Central memory CD4-positive, alpha-beta T cell (primary cell): ENCODE data around the gene NFAM1.

ENCODE experiments used
- DNase-seq: peaks from one replicate; pipeline ENCODE4 v3.0.0; 2022

The NFAM1 gene

DNA sequence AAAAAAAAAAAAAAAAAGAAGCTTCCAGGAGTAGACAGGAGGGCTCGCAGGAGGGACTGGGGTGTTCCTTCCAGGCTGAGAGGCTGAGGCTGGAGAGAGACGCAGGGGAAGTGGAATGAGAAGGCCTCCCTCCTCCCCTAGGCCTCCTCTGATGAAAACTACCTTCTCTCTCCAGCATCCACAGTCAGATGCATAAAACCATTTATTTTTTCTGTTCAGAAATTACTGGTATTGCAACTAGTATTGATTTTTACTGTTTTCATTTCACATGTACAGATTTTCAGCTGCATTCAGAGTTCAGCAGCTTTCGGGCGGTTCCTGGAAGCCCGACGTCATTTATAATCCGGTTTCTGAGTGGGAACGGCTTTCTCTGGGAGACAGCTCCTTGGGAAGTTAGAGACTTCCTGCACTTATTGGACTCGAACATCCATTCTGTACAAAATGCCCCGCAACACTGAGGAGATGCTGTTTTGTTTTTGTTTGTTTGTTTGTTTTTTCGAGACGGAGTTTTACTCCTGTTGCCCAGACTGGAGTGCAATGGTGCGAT lies 6.9 kb upstream of the NFAM1 start:
- DNase-seq, result no peak

DNA sequence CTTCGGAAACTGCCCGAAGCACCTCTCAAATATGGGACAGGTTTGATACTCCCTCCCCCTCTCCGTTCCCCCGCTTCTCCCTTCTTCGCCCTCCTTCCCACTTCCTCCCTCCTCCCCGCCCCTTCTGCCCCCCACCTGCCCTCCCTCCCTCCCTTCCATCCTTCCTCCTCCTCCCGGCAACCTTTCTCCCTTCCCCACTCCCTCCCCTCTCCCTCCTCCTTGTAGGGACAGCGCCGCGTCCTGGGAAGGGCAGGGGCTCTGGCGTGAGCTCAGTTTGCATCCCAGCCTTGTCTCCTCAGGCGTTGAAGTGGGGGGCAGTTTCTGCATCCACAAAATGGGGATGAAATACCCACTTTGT lies 6.1 kb upstream of the NFAM1 start:
- DNase-seq, result no peak

DNA sequence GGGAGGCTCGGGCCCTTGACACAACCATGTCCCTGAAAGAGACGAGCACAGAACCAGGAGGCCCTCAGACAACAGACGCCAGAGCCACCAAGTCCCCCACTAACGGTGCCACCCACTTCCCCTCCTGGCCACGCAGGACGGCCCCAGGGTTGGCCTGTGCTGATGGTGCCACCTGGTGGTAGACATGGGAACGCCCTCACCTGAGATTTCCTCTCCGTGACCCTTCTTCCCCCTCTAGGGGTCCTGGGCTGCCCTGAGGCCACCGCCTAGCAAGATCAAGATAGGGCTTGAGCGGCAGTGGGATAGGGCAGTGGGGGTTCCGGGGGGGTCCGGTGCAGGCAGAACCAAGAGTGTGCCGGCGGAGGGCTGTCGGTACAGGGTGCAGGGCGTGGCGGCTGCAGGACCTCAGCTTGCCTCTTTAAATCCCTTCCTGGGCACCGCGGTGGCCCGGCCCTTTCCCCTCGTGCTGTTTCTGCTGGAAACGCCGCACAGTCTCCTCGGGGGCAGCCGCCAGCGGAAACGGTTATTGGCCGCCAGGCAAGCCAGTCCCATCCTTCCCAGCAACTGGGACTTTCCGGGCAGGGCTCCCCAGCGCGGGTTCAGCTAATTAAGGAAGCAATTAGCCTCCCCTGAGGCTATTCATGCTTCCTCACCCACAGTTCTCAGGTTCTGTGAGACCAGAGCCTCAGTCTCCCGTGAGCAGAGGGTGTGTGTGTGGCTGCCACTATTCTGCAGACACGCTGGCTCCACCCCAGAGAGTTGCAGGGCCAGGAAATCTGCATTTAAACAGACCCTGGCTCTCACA lies 5.5 kb upstream of the NFAM1 start:
- DNase-seq, result peak; percentile 78

DNA sequence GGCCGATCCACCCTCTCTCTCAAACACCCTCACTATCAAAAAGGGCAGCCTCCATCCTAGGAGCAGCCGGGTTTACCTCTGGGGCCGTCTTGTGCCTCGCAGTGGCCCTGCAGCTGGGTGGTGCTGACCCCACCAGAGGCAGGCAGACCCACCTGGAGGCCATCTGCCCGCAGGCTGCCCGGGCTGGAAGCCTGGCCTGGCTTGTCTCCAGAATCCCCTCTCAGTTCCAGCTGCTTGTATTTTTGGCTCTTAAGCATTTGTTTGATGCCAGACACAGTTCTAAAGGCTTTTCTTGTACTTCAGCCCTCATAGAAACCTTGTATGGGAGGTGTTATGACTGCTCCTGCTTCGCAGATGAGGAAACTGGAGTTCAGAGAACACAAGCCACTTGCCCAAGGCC lies 4.2 kb upstream of the NFAM1 start:
- DNase-seq, result no peak

DNA sequence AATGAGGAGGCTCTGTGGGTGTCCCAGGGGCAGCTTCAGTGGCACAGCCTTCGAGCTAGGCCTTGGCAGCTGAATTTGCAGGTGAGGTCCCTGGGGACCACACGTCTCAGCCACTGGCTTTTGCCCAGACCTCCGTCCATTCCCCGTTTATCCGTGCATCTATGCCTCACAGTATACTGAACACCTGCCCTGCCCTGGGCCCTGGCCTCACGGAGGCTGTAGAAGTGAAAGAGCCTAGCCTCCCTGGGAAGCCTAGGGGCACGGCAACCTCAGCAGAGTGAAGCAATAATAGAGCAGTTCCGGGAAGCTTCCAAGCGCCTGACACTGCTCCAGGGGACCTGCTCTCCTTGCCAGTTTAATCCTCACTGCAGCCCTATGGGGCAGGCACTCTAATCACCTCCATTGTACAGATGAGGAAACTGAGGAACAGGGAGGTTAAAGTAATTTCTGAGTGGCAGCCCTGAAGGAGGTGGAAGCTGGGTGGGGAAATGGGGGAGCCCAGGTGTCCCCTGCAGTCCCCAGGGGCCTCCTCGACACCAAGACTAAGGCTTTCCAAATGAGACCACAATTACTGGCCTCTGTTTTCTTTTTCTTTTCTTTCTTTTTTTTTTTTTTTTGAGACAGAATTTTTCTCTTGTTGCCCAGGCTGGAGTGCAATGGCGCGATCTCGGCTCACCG lies 2.7 kb upstream of the NFAM1 start:
- no peak for DNase-seq

DNA sequence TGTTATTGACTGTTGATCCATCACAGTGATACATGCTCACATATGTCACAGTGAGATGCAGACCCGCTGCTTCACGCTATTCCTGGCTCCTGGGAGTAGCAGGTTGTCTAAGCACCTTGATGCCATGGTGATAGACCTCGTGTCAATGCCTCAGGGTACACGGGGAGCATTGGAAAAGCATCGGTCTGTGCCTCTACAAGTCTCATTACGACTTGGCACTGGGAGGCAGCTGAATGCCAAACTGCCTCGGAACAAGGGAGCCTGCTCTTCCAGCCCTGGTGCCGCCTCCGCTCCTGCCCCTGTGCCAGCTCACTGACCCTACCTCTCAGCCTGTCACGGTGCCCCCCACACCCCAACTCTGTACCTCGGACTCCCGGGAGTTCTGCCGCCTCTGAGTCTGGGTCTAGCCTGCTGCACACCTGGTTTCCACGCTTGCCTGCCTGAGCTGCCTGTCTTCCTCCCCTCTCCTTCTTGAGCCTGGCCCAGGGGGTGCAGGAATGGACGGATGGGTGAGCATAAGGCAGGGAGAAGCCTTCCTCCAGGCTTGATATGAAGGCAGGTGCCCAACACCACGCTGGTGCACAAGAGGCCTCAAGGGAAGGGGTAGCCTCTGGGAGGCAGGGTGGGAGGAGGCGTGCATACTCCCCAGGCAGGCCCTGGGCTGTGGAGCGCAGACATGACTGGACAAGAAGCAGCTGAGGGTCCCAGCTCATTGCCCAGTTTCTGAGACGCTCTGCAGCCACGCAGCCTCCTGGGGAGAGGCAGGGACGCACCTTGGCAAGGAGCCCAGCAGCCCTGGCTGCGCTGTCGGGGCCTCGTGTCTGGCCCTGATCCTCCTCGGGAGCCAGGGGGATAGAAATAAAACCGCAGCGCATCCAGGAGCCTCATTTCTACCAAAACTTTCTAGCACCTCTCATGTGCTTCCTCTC lies 1.8 kb upstream of the NFAM1 start:
- DNase-seq, result no peak

DNA sequence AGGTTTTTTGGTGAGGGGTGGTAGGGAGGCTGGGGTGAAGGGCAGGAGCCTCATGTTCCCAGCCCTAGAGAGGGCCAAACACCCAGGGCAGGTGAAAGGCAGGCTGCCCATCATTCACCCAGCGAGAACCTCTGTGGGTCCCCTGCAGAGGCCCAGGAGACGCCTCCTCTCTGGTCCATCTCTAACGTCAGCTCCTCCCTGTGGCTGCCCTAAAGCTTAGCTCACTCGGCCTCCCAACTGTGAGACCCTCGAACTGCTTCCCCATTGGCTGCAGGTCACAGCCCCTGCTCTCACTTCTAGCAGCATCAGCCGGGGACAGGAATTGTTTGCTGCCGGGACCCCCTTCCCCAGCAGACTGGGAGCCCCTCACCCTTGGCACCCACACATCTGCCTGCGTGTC lies 615 bp upstream of the NFAM1 start:
- no peak for DNase-seq

DNA sequence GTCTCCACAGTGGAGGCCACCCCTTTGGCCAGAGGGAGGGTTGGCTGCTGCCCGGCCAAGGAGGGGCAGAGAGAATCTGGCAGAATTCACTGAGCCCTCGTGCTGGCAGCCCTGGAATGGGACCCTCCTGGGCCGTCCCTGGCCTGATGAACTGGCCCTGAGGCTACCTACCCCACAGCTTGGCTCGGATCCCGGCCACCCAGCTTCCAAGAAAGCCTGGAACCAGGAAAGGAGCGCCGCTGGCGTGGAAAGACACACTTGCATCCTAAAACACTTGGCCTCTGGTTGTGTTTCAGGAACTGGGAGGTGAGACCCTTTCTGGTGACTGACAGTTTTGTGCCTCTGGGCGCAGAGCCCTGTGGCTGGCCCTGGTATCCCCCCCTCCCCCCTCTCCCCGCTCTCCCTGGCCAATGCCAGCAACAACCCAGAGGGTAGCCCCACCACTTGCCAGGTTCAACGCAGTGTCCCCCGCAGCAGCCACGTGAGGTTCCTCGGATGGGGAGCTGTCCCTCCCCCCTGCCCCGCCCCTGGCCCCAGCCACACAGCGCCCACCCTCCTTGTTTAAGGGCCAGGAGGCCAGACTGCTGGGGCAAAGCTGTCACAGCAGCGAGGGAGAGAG lies 693 bp downstream of the NFAM1 start:
- DNase-seq, result no peak

DNA sequence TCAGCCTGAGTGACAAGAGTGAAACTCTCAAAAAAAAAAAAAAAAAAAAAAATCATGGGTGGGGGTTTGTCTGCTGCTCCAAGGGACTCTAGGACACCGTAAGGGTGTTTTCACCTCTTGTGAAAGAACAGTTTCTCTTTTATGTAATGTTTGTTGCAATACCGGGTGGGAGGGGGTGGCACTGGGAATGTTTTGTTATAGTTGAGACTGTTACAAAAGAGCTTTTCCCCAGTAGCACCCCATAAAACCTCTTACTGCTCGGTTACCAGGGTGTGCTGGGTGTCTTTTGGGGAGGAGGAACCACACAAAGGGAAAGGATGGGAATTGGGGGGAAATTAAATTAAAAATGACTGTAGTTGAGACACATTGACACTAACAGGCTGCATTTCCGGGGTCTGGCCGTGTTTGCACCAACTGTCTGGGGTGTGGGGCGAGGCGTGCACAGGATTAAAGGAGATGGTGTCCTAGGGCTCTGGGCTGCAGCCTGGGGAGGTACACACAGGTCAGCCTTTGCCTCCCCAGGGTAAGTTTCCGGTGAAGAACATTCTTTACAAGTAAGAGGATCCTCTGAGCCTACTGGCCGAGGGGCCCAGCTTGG lies 1.6 kb downstream of the NFAM1 start:
- no peak for DNase-seq

DNA sequence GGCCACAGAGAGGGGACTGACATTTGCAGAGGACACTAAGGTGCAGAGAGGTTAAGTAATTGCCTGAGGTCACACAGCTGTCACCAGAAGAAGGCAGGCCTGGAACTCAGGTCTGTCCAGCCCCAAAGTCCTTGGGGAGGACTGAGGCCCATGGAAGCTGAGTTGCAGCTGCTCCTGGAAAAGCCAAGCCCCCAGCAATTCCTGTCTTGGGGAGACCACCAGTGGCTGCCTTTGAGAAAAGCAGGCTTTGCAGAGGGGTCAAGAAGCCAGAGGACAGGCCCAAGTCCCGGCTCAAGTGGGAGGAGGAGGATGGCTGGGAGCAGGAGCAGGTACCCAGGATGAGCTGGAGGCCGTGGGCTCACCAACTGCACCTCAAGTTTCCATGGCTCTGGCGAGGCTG lies 3.4 kb downstream of the NFAM1 start:
- DNase-seq, result no peak

DNA sequence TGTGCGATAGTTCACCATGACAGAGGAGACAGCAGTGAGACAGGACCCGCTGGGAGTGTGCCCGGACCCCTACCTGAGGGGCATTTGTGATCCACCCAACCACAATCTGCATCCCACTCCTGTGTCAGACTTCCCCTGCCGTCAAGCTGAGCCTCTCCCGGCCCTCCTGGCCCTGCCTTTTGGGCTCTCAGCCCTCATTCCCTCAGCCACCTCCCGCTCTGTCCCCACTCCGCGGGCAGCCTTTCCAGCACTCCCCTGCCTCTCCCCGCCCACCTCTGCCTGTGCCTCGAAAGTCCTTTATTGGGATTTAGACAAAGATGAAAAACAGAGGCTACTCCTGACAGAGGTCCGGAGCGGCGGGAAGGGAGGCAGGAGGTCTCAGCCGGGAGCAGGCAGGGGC lies 4.2 kb downstream of the NFAM1 start:
- no peak for DNase-seq

DNA sequence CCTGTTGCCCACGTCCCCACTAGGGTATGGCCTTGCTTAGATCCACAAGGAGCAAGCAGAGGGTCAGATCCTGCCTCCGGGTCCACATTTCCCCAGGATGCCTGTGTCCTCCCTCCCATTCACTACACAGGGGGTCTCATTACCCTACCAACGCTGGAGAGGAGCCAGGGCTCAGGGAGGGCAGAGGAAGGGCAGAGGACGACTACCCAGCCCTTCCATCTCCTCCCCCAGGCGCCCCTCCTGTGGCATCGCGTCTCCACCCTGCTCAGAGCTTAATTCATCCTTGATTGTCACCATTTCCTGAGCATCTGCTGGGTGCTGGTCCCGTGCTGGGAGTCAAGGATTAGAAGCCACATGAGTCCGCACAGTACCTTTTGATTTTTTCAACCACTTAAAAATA lies 5.0 kb downstream of the NFAM1 start:
- DNase-seq, result no peak

DNA sequence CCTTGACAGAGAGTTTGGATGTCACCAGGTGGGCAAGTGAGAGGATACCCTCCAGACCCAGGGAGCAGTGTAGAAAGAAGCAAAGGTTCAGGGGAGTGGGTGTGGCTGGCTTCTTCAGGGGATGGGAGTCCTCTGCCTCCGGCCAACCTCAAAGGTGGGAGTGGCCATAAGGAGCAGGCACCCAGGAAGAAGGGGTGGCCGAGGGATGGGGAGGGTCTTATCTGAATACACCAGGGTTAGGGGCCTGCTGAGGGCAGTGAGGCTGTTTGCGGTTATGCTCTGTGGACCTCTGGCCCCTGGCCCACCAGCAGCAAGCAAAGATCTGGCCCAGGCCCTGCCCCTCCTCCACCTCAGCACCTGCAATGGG lies 6.2 kb downstream of the NFAM1 start:
- no peak for DNase-seq

DNA sequence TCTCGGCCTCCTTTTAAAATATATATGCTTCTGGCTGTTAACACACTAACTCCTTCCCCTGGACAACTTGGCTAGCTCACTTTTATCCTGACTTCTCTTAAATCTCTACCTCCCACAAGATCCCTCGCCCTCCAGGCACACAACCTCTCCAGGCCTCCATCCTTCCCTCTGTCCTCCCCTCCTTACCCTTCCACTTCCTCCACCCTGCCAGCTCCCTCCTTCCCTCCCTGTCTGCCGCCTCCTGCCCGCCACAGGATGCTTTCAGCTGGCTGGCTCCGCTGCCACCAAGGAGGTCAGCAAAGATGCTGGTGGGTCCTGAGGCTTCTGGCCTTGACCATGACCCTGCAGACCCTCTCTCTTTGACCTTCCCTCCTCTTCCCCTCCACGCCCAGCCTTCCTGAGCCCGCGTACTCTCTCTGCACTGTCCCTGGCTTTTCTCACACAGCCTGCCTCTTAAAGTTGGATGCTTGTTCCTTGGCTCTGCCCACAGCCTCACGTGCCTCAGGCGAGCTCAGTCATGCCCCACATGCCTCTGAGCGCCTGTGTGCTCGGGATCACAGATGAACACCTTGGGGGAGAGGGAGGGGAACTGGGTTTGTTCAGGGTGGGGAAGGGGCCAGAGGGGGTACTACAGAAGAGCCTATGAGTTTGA lies 6.7 kb downstream of the NFAM1 start:
- DNase-seq, result no peak

DNA sequence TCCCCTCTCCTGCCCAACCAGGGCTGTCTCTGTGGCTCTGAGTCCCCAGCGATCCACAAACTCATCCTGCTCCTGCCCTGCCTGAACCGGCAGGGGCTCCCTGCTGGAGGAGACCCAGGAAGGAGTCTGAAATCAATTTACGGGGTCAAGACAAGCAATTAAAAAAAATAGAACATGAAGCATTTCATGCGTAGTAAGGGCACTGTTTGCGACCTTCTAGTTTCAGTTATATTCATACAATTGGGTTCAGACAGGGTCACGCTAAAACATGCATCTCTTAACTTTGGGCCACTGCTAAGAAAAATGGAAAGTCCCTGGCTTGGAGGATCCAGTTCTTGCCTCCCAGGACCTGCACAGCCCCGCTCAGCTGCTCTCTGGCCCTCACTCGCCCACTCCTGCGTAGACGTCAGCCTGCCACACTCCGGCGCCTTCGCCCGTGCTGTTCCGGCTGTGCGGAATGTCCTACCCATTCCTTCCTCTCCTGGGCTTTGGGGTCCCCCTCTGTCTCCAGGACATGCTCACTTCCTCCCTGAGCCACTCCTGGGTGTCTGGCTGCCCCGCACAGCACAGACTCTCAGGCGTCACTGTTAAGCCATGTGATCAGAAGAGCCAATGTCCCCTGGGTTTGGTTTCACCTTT lies 12.8 kb downstream of the NFAM1 start:
- no peak for DNase-seq

DNA sequence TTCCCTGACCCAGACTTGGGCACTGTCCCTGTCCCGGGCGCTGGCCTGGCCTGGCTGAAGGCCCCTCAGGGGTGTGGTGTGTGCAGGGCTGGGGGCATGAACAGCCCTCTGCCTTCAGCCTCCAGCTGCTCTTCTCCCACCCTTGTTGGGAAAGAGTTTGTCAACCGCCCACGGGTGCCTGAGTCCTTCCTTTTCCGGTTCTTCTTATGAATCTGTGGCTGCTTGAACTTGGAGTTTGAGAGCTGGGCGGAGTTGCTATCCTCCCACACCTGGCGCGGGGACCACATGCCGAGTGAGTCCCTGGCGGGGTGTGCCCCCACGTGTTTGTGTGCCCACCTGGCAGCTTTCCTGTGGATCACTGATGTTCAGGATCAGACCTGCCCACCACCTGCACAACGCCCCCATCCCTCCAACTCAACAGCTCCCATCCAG lies 13.4 kb downstream of the NFAM1 start:
- DNase-seq, result no peak

DNA sequence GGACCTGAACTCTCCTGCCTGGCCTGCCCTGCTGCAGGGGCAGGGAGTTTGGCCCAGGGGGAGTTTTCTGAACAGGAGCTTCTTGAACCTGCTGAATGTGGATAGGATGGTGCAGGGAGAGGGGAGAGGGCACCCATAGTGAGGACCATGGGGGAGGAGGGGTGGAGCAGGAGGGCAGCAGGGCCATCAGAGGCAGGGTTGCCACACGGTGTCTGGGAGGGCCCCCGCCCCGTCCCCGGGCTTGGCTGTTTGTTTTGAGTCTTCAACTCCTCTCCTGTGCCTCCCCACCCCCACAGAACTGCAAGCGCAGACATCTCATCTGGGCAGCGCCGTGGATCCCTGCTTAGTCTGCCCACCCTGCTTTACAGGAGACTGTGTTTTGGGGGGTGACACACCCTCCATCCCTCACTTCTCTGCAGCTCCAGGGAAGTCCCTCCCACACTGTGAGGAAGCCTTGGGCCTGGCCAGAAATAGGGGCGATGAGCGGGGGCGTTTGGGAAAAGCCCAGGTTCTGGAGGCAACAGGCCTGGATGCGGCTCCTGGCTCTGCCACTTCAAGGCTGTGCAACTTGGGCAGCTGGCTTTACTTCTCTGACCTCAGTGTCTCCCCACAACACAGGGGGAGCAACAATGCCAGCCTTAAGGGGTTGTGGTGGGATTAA lies 14.4 kb downstream of the NFAM1 start:
- DNase-seq, result no peak

DNA sequence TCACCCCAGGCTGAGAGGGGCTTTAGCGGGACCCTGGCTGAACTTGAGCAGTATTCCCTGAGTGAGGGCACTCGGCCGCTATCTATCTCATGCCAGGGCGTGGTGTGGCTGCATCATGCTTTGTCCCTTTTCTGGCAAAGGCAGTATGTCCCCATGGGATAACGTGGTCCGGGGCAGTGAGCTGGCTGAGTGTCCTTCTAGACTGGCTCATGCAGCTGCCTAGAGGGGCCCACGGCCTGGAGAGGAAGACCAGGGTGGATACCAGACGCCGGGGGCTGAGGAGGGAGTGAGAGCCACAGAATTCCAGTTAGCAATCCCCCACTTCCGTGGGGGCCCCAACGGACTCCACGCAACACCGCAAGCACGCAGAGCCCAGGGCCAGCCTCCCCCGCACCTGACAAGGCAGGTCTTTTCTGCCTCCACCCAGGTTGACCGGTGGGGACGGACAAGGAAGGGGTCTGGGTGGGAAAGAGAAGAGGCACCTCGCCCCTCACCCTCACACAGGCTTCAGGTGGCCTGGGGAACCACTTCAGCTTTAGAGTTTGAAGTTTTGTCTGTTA lies 15.5 kb downstream of the NFAM1 start:
- DNase-seq, result no peak

DNA sequence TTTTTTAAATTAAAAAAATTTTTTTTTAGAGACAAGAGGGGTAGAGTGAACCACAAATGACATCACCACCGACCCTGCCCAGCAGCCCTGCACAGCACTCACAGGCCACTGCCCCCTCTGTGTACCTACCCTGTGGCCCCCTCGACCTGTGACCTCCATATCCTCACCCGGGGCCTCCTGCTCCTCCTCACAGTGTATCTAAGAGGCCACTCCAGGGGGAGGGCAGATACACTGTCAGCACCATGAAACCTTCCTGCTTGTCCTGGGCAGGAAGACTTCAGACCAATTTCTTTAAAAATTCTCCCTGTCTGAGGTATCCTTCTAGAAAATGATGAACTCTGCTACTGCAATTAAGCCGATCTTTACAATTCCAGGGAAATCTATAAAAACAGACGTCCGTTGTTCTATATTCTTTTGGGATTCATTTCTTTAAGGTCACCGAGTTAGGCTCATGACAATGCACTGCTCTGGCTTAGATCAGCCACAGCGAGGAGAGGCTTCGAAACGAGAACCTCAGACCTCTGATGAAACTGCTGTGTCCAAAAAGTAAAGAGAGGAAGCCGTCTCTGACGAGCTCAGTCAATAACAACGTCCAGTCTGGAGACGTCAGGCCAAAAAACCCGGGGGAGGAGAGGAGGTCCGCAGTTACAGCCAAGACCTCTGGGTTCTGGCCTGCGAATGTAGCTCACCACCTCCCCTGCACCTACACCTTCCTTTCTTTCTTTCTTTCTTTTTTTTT lies 17.5 kb downstream of the NFAM1 start:
- no peak for DNase-seq

DNA sequence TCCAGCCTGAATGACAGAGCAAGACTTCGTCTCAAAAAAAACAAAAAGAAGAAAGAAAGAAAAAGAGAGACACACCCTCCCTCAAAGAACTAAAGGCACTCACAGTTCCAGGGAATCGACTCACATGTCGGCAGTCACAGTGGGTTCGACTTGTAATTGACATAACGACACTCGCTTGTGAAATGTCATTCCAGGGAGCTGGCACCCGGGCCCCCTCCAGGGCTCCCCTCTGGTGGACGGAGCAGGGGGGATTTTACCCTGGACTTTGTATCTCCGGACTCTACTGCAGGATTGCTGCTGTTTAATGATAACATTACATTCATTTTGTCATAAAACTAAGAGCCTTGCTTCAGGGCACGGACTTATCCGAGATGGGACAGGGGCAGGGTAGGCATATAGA lies 18.2 kb downstream of the NFAM1 start:
- no peak for DNase-seq
